Cerebellar nuclear complex (tissue), 1 donor: Measurements from ENCODE around the gene GSN.

Source experiments
- DNase-seq, 2 experiments: peaks; one replicate each; lab custom pipeline; 2025; lab: John Stamatoyannopoulos, UW

The GSN gene

GRCh38 chr9:121273064-121273775 lies 5.3 kb downstream of the GSN start:
- DNase-seq = no peak

GRCh38 chr9:121274851-121275250 lies 6.9 kb downstream of the GSN start:
- no peak for DNase-seq

- DNase-seq = no peak
These were observed 8.1 kb downstream of the GSN start for GRCh38 chr9:121275781-121276658.

- no peak for DNase-seq
These were observed 9.1 kb downstream of the GSN start for GRCh38 chr9:121277026-121277425.

GRCh38 chr9:121277518-121278295 lies 9.7 kb downstream of the GSN start:
- no peak for DNase-seq

GRCh38 chr9:121278477-121279261 lies 10.7 kb downstream of the GSN start:
- DNase-seq = no peak

- DNase-seq = no peak
These were observed 11.9 kb downstream of the GSN start for GRCh38 chr9:121279776-121280388.

GRCh38 chr9:121280715-121281613 lies 13.0 kb downstream of the GSN start:
- no peak for DNase-seq

- no peak for DNase-seq
These were observed 13.8 kb downstream of the GSN start for GRCh38 chr9:121281614-121282276.

GRCh38 chr9:121282277-121283079 lies 14.5 kb downstream of the GSN start:
- no peak for DNase-seq

GRCh38 chr9:121283080-121283398 lies 15.1 kb downstream of the GSN start:
- no peak for DNase-seq

GRCh38 chr9:121283856-121284732 lies 16.1 kb downstream of the GSN start:
- DNase-seq = no peak

- no peak for DNase-seq
These were observed 16.9 kb downstream of the GSN start for GRCh38 chr9:121284733-121285451.

GRCh38 chr9:121285835-121286687 lies 18.1 kb downstream of the GSN start:
- no peak for DNase-seq

- DNase-seq = no peak
These were observed 18.7 kb downstream of the GSN start for GRCh38 chr9:121286688-121286972.

- DNase-seq = no peak
These were observed 19.2 kb downstream of the GSN start for GRCh38 chr9:121286973-121287741.
